BLaER1 treated with 17β-estradiol and CSF1 and Interleukin-3, amounts not matched to agents 10 nM and 100 nM (cell line): ENCODE data around the gene RNF130.

Experiments used
- H3K27ac ChIP-seq, 11 experiments: shearing (Covaris generic); formaldehyde crosslinking; 2 replicates each; pipeline ENCODE4 v1.8.1; 2022
- H3K27me3 ChIP-seq, 11 experiments: shearing (Covaris generic); formaldehyde crosslinking; 2 replicates each; pipeline ENCODE4 v1.8.1; 2022
- H3K36me3 ChIP-seq, 11 experiments: shearing (Covaris generic); formaldehyde crosslinking; 2 replicates each; pipeline ENCODE4 v1.8.1; 2022
- H3K4me1 ChIP-seq, 10 experiments: shearing (Covaris generic); formaldehyde crosslinking; 2 replicates each; pipeline ENCODE4 v1.8.1; 2022
- H3K4me2 ChIP-seq, 11 experiments: shearing (Covaris generic); formaldehyde crosslinking; 2 replicates each; pipeline ENCODE4 v1.8.1; 2022
- H3K4me3 ChIP-seq, 10 experiments: shearing (Covaris generic); formaldehyde crosslinking; 2 replicates each; pipeline ENCODE4 v1.8.1; 2022
- H3K9ac ChIP-seq, 11 experiments: shearing (Covaris generic); formaldehyde crosslinking; 2 replicates each; pipeline ENCODE4 v1.8.1; 2022
- H3K9me3 ChIP-seq, 11 experiments: shearing (Covaris generic); formaldehyde crosslinking; replicated peaks in 1 of 11; 2 replicates each; pipeline ENCODE4 v1.8.1; 2022
- H4K20me1 ChIP-seq, 11 experiments: shearing (Covaris generic); formaldehyde crosslinking; 2 replicates each; pipeline ENCODE4 v1.8.1; 2022
- Cebpa-rat ChIP-seq, 11 experiments: shearing (Covaris generic); IDR thresholded peaks; 2 replicates each; pipeline ENCODE4 v1.8.1; 2022

The RNF130 gene

DNA sequence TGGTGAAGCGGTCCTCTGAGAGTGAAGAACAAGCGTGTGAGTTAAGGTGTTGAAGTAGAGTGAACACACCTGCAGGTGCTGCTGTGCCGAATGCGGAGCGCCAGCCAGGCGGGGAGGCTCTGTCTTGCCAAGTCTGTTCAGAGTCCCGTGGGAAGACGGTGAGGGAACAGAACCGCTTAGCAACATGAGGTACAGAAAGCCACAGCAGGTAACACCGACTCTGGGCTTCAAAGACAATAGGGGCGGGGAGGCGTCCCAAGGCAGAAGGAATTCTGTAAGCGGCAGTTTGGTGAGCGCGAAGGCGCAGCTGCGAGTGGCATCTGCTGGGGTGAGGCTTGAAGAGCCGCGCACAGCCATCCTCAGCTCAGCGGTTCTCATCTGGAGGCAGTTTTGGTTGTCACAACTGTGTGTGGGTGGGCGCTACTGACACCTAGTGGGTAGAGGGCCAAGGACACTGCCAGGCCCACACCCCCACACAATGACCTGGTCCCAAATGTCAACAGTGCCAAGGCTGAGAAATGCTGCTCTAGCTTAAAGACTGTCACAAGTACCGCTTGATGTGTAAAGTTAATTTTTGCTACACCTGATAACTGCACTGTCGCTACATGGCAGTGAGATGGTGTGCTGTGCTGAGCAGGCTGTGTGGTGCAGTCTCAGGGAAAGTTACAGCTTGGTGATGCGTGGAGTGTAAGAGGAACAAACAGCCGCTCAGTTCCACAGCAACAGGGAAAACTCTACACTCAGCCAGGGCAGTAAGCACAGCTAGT, 96.4 kb downstream of the RNF130 start:
- peaks cover 16 to 100% (median 67%) of the 10 kb centered on the region in 11 experiments; a peak in 18 of 22 replicates for H4K20me1 ChIP-seq
- H3K27me3 ChIP-seq, result no peaks in the 10 kb centered on the region
- H3K9me3 ChIP-seq, result peaks cover 0 to 8% (median 0%) of the 10 kb centered on the region in 11 experiments; a peak in 1 of 22 replicates
- H3K4me1 ChIP-seq, result peaks cover 17 to 68% (median 53%) of the 10 kb centered on the region in 10 experiments
- H3K36me3 ChIP-seq, result peaks cover 82 to 98% (median 88%) of the 10 kb centered on the region in 11 experiments
- no peak overlapping the region for H3K4me3 ChIP-seq
- peak overlapping the region in 8 of 11 experiments; percentile 4 to 86 (median 60); a peak in 13 of 22 replicates for H3K4me2 ChIP-seq
- TF ChIP-seq Cebpa-rat (IDR thresholded peaks at IDR 0.05), result no peak
- H3K27ac ChIP-seq, result peak overlapping the region in 6 of 11 experiments; percentile 5 to 96 (median 52); a peak in 5 of 22 replicates
- H3K9ac ChIP-seq, result peak overlapping the region in 2 of 11 experiments; percentile 32 to 36; a peak in 2 of 22 replicates

- no peak for TF ChIP-seq Cebpa-rat (IDR thresholded peaks at IDR 0.05)
- peak overlapping the region in 6 of 11 experiments; percentile 5 to 96 (median 52); a peak in 6 of 22 replicates for H3K27ac ChIP-seq
- H3K36me3 ChIP-seq, result peaks cover 82 to 98% (median 88%) of the 10 kb centered on the region in 11 experiments
- H3K4me3 ChIP-seq, result no peak overlapping the region
- H3K27me3 ChIP-seq, result no peaks in the 10 kb centered on the region
- peaks cover 12 to 95% (median 60%) of the 10 kb centered on the region in 11 experiments; a peak in 18 of 22 replicates for H4K20me1 ChIP-seq
- H3K4me1 ChIP-seq, result peaks cover 17 to 75% (median 53%) of the 10 kb centered on the region in 10 experiments
- peak overlapping the region in 8 of 11 experiments; percentile 4 to 86 (median 60); a peak in 14 of 22 replicates for H3K4me2 ChIP-seq
- H3K9ac ChIP-seq, result peak overlapping the region in 4 of 11 experiments; percentile 8 to 75 (median 26); a peak in 3 of 22 replicates
- H3K9me3 ChIP-seq, result peaks cover 0 to 8% (median 0%) of the 10 kb centered on the region in 11 experiments; a peak in 1 of 22 replicates
Observed at GRCh38 chr5:179974246-179974945, 97.2 kb downstream of the RNF130 start.

GRCh38 chr5:179973391-179973790, 98.2 kb downstream of the RNF130 start:
- Histone ChIP-seq H4K20me1 (peaks cover 5 to 95% (median 54%) of the 10 kb centered on the region in 11 experiments; a peak in 18 of 22 replicates), H3K27me3 (no peaks in the 10 kb centered on the region), H3K27ac (peak overlapping the region in 4 of 11 experiments; percentile 65 to 96 (median 92); a peak in 6 of 22 replicates), H3K9ac (peak overlapping the region in 2 of 11 experiments; percentile 18 to 75; a peak in 4 of 22 replicates), H3K9me3 (peaks cover 0 to 8% (median 0%) of the 10 kb centered on the region in 11 experiments; a peak in 1 of 22 replicates), H3K4me1 (peaks cover 17 to 85% (median 53%) of the 10 kb centered on the region in 10 experiments), H3K36me3 (peaks cover 82 to 98% (median 88%) of the 10 kb centered on the region in 11 experiments), H3K4me2 (peak overlapping the region in 3 of 11 experiments; percentile 57 to 86 (median 76); a peak in 5 of 22 replicates), H3K4me3 (no peak overlapping the region)
- no peak for TF ChIP-seq Cebpa-rat (IDR thresholded peaks at IDR 0.05)

GRCh38 chr5:179969110-179969509, 102.4 kb downstream of the RNF130 start:
- no peak for TF ChIP-seq Cebpa-rat (IDR thresholded peaks at IDR 0.05)
- Histone ChIP-seq H3K27me3 (no peaks in the 10 kb centered on the region), H3K4me2 (peak overlapping the region in 2 of 11 experiments; percentile 76 to 84; a peak in 4 of 22 replicates), H3K4me3 (no peak overlapping the region), H3K36me3 (peaks cover 79 to 98% (median 88%) of the 10 kb centered on the region in 11 experiments), H3K9me3 (peaks cover 0 to 8% (median 0%) of the 10 kb centered on the region in 11 experiments; a peak in 1 of 22 replicates), H3K4me1 (peaks cover 17 to 66% (median 33%) of the 10 kb centered on the region in 10 experiments), H4K20me1 (peaks cover 0 to 89% (median 27%) of the 10 kb centered on the region in 11 experiments; a peak in 17 of 22 replicates), H3K27ac (peak overlapping the region in 3 of 11 experiments; percentile 91 to 96 (median 93); a peak in 6 of 22 replicates), H3K9ac (peak overlapping the region in 1 of 11 experiments; percentile 75; a peak in 1 of 22 replicates)

DNA sequence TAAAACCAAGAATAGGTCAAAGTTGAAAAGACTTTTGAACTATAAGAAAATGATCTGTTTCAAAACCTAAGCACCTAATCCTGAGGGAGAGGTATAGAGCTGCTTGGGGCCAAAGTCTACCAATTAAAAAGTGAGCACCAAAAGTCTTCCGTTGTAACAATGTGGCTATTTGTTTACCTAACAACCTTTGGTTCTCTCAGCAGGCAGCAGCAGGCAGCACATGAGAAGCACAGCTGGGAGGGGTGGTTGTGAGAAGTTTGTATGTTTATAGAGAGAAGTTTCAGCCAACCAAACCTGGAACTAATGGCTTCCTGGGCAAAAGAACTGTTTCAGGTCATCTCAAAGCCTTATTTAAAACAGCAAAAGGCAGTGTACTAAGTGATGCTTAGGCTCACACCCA, 104.1 kb downstream of the RNF130 start:
- peaks cover 8 to 53% (median 21%) of the 10 kb centered on the region in 10 experiments for H3K4me1 ChIP-seq
- H3K27ac ChIP-seq, result peak overlapping the region in 1 of 11 experiments; percentile 39; a peak in 2 of 22 replicates
- H4K20me1 ChIP-seq, result peaks cover 0 to 89% (median 25%) of the 10 kb centered on the region in 11 experiments; a peak in 13 of 22 replicates

GRCh38 chr5:179964015-179964414, 107.5 kb downstream of the RNF130 start:
- H3K4me1 ChIP-seq, result peaks cover 0 to 37% (median 2%) of the 10 kb centered on the region in 10 experiments; a peak in 7 of 20 replicates
- H3K27me3 ChIP-seq, result no peaks in the 10 kb centered on the region
- H3K4me3 ChIP-seq, result no peak overlapping the region
- H3K9me3 ChIP-seq, result no peaks in the 10 kb centered on the region
- no peak overlapping the region for H3K9ac ChIP-seq
- peaks cover 93 to 100% (median 100%) of the 10 kb centered on the region in 11 experiments for H3K36me3 ChIP-seq
- TF ChIP-seq Cebpa-rat (IDR thresholded peaks at IDR 0.05), result no peak
- peaks cover 0 to 94% (median 42%) of the 10 kb centered on the region in 11 experiments; a peak in 16 of 22 replicates for H4K20me1 ChIP-seq
- H3K4me2 ChIP-seq, result no peak overlapping the region
- no peak overlapping the region for H3K27ac ChIP-seq

More for the DNA sequence above, 104.1 kb downstream of the RNF130 start:
- Histone ChIP-seq H3K36me3 (peaks cover 82 to 98% (median 88%) of the 10 kb centered on the region in 11 experiments), H3K9ac (peak overlapping the region in 2 of 11 experiments; percentile 41 to 47; a peak in 1 of 22 replicates), H3K9me3 (peaks cover 0 to 8% (median 0%) of the 10 kb centered on the region in 11 experiments; a peak in 1 of 22 replicates), H3K4me2 (no peak overlapping the region), H3K4me3 (no peak overlapping the region), H3K27me3 (no peaks in the 10 kb centered on the region)
- no peak for TF ChIP-seq Cebpa-rat (IDR thresholded peaks at IDR 0.05)

DNA sequence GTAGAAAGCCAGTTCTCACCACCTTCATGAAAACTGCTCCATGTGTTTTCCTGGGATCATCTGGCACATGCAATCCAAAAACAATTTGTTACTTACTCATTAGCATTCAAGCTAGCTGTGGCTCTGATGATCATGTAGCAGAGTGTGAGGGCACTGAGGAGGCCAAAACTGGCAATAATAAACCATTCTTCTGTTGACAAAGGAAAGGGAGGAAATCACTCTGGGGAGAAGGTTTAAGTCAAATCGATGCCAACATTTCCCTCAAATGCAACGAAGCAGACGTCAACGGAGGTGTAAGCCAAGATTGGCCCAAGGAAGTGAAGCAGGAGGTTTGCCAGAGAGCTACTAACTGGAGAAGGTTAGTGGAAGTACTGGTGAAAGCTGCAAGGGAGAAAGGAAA, 108.2 kb downstream of the RNF130 start:
- H3K4me1 ChIP-seq, result peaks cover 0 to 37% (median 2%) of the 10 kb centered on the region in 10 experiments; a peak in 7 of 20 replicates
- H4K20me1 ChIP-seq, result peaks cover 0 to 94% (median 48%) of the 10 kb centered on the region in 11 experiments; a peak in 16 of 22 replicates
- H3K9ac ChIP-seq, result no peak overlapping the region
- H3K27ac ChIP-seq, result no peak overlapping the region
- H3K27me3 ChIP-seq, result no peaks in the 10 kb centered on the region
- no peaks in the 10 kb centered on the region for H3K9me3 ChIP-seq
- H3K36me3 ChIP-seq, result peaks cover 93 to 100% (median 100%) of the 10 kb centered on the region in 11 experiments
- no peak for TF ChIP-seq Cebpa-rat (IDR thresholded peaks at IDR 0.05)
- no peak overlapping the region for H3K4me2 ChIP-seq
- H3K4me3 ChIP-seq, result no peak overlapping the region

DNA sequence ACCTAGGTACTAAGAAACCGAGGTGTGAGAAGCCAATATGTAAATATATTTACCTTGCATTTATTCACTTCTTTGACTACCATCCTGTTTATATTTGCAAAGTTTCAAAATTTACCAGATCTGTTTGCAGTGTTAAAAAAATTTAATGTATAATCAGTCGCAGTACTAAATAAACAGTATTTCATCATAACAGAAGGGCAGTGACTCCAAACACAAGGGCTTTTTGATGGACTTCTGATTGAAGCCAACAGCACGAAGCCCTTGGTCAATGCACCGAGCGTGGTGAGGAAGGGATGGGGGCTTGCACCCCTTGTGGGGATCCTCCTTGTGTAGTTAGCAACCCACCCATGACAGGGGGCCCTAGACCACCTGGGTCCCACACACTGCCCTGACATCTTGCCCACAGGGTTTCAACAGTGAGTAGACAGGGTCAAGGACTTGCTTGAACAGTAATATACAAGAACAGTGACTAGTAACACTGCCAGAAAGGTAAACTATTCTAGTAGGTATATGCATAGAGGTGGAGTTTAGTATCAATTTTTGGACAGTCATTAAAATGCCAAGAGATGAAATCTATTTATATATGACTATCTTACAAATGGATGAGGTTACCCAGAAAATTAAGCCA, 111.2 kb downstream of the RNF130 start:
- Histone ChIP-seq H3K9ac (no peak overlapping the region), H3K9me3 (no peaks in the 10 kb centered on the region), H3K4me1 (peaks cover 0 to 66% (median 2%) of the 10 kb centered on the region in 10 experiments; a peak in 7 of 20 replicates), H3K36me3 (peaks cover 86 to 100% (median 98%) of the 10 kb centered on the region in 11 experiments), H3K27me3 (no peaks in the 10 kb centered on the region), H3K27ac (no peak overlapping the region), H3K4me2 (peak overlapping the region in 3 of 11 experiments; percentile 23 to 50 (median 43); a peak in 4 of 22 replicates), H3K4me3 (no peak overlapping the region), H4K20me1 (peaks cover 0 to 99% (median 61%) of the 10 kb centered on the region in 11 experiments; a peak in 18 of 22 replicates)
- no peak for TF ChIP-seq Cebpa-rat (IDR thresholded peaks at IDR 0.05)
